Hypothalamus (tissue), 51 donors: ENCODE results near the gene SLC7A8.

ENCODE experiments used
- DNase-seq, 51 donors: peaks; one replicate each; lab custom pipeline; 2025; lab: John Stamatoyannopoulos, UW

SLC7A8 gene

DNA sequence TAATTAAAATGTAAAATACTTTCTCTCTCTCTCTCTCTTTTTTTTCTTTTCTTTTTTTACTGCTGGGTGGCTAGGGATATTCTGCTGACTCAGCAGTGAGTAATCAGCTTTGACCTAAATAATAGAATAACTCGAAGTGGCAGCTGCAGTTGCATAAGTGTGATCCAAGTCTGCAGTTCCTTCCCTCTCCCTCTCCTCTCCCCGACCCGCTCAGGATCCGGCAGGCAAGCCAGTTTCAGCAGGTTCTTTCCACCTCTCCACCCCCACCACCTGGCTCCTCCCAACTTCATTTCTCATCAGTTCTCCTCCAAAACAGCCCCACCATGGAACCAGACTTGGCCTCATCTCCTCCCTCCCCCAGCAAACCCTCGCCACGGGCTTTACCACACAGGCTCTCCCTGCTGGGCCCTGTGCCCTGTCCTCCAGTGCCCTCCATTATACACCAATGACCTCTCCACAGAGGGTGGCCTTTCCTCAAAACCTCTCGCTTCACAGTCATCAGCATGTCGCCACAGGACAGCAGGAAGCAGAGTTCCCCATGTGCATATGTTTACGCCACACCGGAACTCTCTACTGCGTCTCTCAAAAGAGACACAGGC, 22.4 kb downstream of the SLC7A8 start:
- peak in 10 of 51 donors; percentile 9 to 54 (median 28) for DNase-seq

DNA sequence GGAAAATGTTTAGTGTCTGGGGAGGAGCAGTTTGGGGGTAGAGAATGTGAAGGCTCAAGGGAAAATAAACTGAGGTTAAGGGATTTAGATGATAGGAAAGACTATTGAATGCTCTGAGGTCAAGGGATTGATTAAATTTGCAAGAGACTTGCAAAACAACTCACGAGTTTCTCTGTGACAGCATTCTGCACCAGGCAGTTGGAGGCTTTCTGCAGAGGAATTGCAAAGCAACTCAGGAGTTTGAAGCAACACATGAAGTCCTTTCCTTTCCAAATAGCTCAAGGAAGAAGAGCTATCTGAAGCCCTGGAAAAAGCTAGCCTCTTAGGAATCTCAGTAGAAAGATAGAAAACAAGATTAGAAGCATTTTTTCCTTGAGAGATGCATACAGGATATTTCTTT, 23.9 kb downstream of the SLC7A8 start:
- no peak for DNase-seq

DNA sequence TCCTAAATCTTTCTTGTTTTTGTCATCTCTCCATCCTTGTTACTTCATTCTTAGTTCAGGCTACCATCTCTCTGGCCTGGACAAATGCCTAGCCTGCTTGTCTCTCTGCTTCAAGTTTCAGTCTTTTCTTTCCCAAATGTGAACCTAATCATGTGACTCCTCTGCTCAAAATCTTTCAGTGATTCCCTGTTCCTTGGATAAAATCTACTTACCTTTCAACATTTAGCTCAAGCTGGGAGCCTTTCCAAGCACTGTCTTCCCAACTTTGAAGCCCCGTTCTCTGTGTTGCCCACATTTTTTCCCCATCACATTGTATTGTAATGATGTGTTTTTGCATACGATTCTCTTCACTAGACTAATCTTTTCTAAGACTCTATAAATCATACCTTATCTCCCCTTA, 24.7 kb downstream of the SLC7A8 start:
- peak in 1 of 51 donors; percentile 9 for DNase-seq

DNA sequence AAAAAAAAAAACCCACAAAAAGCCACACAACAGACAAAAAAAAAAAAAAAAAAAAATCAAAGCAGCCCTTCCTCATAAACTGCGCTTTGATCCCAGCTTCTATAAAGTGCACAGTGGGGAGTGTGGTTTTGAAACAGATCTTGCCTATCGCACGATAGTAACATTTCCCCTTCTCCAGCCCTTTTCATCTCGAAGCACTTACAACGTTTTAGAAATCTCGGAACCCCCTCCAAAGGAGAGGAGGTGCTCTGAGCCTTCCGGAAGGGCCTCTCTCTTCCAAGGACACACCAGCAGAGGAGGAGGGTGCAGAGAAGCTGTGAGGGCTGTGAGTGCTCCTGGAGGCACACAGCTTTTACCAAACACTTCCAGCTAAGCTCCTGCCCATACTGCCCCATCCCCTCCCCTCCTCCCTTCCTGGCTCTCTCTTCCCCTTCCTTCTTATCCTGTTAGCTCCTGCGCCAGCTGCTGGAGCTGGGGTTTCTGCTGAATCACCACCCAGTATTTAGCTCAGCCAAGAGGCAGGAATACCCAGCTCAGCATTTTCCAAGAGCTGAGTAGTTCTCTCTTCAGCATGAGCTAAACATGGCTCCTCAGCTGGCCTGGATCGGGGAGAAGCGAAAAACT, 28.4 kb downstream of the SLC7A8 start:
- peak in 26 of 51 donors; percentile 9 to 65 (median 38) for DNase-seq

DNA sequence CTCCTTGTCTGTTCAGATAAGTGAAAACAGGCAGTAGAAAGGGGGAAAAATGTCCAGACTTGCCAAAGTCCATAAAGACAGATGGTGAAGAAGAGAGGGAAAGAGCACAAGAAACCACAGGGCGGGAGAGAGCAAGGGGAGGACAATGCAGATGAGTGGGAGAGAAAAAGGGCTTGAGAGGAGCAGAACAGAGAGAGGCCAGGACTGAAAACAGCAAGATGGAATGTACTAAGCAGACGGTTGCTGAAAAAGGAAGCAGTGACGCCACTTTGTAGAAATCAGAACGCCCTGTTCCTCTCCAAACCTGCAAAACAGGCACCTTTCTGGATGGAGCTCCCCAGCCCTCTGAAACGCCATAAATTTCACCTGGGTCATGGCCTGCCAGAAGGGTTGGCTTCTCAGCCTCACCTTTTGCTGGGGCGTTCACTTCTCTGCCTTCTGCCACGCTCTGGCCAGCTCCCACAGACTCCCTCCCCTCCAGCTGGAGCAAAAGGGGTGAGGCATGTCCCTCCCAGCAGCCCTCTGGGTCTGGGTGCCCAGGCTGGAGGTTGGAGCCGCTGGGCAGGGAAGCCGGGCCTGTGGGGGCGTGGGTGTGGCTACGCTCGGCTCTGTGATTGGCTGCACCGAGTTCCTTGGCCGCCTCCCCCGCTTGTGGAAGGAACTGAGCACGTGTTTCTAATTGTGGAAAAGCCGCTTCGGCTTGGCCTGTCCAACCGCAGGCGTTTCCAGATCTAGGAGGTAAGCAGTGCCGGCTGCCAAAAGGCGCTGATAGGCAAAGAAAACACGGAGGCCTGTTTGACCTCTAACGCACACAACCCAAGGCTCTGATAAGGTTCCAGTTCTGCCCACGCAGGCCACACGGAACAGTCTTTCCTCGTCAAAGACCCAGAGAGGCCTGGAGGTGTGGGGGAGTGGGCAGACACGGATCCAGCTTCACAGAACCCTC, 29.3 kb downstream of the SLC7A8 start:
- DNase-seq, result peak in 14 of 51 donors; percentile 13 to 52 (median 26)

DNA sequence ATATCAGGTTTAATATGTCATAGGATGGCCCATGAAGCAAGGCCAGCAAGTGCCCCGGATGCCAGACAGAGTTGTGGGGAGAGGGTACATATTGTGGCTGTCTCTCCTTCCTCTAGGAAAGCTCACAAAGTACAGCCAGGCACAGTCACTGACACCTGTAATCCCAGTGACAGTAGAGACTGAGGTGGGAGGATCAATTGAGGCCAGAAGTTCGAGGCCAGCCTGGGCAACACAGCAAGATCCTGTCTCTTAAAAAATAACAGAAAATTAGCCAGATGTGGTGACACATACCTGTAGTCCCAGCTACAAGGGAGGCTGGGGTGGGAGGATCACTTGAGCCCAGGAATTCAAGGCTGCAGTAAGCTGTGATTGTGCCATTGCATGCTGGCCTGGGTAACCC, 32.1 kb downstream of the SLC7A8 start:
- no peak for DNase-seq

DNA sequence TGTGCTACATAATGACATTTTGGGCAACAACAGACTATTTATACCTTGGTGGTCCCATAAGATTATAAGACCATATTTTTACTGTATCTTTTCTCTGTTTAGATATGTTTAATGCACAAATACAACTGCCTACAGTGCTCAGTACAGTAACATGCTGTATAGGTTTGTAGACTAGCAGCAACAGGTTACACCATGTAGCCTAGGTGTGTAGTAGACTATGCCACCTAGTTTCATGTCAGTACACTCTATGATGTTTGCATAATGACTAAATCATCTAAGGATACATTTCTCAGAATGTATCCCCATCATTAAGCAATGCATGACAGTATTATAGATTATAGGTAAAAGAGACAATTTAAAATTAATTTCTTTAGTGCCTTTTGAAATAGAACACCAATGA, 33.7 kb downstream of the SLC7A8 start:
- DNase-seq, result no peak

DNA sequence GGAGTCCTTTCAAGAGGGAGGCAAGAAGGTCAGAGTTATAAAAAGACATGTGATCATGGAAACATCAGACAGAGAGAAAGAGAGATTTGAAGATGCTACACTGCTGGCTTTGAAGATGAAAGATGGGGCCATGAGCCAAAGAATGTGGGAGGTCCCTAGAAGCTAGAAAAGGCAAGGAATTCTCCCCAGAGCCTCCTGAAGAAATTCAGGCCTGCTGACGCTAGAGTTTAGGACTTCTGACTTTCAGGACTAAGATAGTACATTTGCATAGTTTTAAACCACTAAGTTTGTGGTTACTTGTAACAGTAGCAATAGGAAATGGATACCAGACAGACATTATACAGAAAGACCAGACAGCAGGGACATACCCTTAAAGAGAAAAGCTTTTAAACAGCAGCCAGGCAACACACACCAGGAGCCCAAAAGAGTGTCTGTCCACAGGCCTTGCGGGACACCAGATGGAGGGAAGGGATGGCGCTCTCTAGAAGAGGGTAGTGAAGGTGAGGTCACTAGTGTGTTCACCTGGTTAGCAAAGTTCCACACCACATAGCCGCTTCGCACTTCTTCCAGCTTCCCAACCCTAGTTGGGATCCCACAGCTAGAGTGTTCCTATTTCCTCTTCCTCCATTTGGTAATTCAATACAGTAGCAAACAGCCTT, 34.7 kb downstream of the SLC7A8 start:
- DNase-seq, result no peak

DNA sequence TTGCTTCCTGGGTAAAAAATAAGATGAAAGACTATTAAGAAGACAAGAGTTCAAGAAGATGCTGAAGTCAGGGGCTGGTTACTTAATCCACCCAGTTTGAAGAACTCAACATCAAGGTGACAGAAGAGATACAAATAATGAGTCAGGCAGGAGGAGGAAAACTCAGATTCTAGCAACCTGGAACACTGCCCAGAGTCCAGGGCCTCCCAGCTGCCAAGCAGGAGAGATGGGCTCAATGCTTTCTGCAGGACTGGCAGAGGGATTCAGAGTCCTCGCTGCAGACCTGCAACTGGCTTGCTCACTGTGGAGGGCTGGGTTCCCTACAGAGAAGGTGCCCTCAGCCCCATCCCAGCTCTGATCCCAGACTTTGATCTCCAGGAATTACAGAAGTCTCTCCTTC, 35.8 kb downstream of the SLC7A8 start:
- peak in 7 of 51 donors; percentile 7 to 25 (median 16) for DNase-seq

DNA sequence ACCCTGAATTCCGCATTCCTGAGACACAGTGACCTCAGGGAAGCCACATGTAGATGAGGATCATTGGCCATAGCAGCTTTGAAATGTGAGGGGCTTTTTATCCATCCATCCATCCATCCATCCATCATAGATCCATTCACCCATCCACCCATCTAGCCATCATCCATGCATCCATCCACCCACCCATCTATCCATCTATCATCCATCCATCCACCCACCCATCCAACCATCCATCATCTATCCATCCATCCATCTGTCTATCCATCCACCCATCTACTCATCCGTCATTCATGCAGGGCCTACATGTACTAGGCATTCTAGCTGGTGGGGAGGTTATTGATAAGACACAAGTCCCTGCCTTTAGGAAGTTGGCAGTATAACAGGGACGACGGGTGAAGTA, 36.5 kb downstream of the SLC7A8 start:
- no peak for DNase-seq

DNA sequence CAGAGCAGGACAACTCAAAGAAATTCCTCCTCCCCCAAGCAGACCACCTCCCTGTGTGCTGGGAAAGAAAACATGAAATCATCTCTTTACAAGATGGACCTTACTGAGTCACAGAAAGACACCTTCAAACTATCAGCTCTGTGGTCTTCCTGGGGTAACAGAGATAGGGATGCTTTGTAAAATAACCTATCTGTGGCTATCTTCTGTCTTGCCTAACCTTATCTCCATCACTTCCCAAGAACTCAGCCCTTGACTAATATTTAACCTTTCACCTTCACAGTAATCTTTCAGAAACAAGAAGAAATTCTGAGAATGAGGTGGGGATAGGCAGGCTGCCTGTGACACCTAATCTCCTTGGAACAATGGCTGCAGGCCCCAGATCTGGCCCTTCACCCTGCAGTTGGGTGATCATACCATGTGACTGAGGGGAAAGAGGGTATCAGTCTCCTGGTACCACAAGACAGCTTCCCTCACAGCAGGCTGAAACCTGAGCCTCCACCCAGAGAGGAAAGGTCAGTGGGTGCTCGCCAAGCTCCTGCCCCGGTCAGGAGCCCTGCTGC, 37.0 kb downstream of the SLC7A8 start:
- DNase-seq, result no peak

DNA sequence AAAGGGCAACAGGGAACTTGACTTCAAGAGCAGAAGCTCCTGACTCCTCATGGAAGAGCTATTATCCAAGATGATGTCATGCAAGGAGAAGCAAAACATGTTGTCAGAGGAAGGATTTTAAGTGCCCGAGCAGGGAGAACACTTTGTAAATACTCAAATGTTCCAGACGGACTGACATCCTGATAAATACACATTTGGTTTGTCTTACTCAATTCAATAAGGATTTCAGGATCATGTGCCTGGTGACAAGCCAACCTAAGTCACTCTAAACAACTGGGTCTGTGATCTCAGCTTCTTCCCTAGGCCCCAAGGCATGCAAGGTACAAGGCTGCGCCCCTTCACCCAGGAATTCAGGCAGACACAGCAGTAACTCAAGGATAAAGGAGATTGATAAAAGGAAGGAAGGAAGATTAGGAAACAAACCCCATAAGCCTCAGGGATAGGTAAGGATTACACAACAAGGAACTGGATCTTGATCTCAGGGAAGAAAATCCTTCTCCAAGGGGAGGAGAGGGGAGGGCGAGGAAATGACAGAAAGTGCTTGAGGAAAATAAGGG, 37.6 kb downstream of the SLC7A8 start:
- no peak for DNase-seq

DNA sequence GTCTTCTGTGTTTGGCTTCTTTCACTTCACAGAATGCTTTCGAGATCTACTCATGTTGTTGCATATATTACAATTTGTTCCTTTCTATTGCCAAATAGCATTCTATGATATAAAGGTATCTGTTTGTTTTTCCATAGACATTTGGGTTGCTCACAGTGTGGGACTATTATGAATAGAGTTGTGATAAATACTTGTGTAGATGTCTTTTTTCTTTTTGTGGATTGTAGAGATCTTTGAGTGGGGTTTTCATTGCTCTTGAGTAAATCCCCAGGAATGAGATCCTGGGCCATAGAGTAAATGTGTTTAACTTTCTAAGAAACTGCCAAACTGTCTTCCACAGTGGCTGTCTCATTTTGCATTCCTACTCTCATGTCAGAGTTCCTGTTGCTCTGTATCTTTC, 39.5 kb downstream of the SLC7A8 start:
- DNase-seq, result no peak

DNA sequence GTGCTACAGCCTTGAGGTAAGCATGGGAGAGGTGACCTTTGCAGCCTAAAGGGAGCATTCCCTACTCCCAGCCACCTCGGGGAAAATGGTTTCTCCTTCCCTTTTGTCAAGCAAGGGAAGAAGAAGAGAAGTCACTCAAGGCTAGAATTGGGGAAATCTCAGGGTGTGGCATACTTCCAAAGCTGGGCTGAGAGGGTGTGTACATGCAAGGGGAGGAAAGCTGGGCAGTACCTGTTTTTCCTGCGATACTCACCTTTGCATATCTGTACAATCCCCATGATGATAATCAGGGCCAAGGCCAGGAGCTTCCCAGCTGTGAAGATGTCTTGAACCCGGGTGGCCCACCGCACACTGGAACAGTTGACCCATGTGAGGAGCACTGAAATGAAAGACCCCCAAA, 40.6 kb downstream of the SLC7A8 start:
- DNase-seq, result no peak

DNA sequence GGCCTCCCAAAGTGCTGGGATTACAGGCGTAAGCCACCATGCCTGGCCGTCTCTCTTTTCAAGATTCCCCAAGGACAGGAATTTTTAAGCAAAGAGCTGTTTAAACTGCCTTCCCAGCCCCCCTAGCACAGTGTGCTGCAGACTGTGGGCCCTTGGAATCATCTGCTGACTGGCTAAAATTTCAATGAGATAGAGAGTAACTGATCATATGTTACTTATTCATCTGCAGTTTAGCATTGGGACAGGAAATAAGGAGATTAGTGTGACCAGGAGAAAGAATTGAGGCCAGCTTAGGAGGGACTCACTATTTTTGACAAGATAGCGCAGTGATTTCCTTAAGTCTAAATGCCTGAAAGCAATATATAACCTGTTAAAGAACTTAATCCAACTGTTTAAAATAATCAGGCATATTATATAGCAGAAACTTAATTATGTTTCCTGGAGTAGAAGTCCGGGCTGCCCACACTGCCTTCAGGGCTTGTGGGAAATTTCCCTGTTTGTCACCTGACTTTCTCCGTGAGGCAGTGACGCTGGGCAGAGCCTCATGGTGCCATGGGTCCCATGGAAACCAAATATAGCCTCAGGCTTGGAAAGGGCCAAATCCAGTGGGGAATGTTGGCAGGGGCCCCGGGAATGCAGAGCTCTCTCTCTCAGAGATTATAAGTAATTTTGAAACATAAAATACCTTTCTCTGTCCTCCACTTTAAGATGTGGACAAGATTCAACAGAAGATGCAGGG, 41.6 kb downstream of the SLC7A8 start:
- DNase-seq, result peak in 1 of 51 donors; percentile 15

DNA sequence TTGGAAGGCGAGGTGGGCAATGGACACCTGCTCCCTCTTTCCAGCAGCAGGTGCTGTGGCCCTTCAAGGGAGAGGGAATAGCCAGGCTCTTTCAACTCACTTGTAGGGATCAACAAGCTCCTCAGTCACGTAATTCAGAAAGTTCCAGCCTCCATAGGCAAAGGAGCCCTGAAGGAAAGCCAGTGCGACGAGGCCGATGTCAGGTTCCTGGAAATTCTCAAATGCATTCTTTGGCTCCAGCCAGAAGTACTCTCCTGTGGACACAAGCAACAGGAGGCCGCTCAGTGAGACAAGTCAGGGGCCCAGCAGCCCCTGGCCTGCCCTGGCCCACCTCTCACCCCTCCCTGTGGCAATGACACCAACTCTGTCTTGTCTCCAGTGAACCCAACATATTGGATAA, 43.1 kb downstream of the SLC7A8 start:
- no peak for DNase-seq

DNA sequence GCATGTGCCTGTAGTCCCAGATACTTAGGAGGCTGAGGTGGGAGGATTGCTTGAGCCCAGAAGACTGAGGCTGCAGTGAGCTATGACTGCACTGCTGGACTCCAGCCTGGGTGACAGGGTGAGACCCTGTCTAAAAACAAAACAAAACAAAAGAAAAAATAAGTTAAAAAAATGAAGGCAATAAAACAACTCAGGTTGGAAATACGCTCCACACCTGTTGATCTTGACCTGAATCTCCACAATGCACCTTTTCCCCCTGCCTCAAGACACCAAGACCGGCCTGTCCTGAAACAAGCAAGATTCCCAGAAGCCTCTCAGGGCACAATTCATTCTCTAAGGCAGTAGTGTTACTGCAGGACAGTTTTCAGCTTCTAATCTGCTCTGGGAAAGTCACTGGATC, 43.6 kb downstream of the SLC7A8 start:
- no peak for DNase-seq

DNA sequence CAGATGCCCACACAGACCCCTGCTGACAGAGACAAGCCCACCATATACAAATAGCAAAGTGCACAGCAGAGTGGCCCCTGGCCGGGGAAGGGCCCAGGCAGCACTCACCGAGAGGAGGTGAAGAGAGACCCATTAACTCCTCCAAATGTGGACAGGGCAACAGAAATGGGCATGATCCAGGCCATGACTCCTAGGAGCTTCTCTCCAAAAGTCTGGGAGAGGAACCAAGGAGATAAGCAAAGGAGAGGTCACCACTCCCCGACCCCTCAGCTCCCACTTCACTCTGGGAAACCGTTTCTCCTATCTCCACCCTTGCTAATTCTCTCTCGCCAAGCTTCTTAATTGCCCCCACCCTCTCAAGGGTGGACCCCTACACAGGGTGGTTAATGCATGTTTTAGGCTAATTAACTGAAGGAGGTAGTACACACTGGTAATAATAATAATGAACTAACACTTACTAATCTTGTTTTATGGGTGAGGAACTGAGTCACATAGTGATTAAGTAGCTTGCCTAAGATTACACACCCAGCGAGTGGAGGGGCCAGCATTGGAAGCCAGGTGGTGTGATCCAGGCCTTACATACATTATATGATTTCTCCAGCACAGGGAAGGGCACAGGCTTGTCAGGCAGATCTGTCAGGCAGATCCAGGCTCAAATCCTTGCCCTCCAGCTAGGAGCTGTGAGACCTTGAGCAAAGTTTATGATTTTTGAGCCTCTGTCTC, 45.5 kb downstream of the SLC7A8 start:
- DNase-seq, result no peak

DNA sequence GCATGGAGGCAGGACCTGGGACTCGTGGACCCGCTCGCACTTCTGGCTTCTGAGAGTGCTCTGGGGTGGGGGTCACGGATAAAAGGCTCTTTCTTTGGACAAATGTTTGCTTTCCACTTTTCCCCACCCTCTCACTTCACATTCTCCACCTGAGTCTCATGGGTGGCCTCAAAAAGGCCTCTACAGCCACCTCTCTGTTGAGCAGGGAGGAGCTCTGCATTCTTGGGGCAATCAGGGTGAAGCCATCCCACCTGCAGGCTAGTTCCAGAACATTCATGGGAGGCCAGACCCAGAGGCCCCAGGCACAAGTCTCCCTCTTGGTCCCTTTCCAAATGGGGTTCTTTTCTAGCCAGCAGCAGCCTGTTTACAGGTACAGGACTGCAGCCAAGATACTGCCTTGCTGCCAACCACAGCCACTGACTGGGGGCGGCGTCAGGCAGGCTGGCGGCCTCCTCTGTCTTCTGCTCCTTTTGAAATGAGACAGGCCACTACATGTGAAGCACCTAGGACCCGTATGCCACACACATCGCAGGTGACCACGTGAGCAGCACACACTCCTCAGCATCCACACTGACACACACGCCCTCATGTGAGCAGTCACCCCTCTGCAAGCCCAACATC, 46.2 kb downstream of the SLC7A8 start:
- DNase-seq, result no peak
